HuH-7.5 (cell line): ENCODE measurements around the gene ATF6.

Source experiments
- DNase-seq: peaks from one replicate; pipeline ENCODE4 v3.0.0; 2011; ENCODE audit warnings: low spot score

Gene ATF6

DNA sequence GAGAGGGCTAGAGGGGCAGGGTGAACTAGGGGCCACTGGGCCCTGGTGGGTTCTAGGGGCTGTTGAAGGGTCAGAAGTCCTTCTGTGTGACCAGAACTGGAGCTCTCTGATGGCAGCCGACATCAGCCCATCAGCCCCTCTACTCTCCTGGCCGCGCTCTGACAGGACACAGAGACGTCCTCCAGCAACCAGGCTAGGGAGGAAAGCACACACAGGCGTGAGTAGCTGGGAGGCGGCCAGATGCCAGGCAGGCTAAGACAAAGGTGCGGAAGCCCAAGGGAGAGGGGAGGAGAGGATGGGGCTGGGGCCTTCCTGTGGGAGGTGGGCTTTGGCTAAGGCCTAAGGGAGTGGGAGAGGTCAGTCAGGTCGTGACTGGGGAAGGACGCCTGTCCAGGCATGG, 206.7 kb downstream of the ATF6 start:
- DNase-seq: no peak

DNA sequence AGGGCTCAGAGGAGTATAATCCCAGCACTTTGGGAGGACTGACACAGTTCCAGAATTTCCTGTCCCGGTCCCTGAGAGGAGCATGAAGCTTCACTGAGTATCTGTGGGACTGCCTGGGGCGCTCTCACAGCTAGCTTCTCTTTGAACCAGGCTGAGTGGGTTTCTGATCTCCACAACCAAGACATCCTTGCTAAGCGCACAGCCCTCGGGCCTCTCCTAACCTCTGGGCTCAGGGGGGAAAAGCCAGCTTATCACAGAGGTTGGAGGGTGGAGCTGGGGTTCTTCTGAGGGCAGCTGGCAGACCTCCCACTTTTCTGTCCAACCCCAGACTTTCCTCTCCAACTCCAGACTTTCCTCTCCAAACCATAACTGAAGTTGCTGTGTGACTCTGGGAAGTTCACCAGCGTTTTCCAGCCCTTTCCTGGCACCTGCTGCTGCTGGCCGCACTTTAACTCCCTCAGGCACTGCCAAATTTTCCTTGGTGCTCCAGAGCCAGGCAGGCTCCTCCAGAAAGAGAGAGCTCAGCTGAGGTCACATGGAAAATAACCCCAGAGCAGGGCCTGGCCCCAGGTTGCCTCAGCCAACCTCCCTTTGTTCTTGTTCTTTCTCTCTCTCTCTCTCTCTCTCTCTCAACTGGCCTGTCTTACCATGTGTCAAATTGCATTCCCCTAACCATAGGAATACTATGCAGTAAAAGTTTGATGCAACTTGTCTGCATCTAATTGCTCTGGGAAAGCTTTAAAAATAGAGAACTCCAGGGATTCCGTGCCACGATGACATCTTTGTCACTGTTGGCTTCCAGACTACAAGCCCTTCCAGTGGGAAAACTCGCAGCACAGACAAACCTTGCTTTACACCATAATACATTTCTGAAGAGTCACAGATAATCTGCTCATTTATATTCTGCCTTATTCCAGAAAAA, 208.1 kb downstream of the ATF6 start:
- no peak for DNase-seq

DNA sequence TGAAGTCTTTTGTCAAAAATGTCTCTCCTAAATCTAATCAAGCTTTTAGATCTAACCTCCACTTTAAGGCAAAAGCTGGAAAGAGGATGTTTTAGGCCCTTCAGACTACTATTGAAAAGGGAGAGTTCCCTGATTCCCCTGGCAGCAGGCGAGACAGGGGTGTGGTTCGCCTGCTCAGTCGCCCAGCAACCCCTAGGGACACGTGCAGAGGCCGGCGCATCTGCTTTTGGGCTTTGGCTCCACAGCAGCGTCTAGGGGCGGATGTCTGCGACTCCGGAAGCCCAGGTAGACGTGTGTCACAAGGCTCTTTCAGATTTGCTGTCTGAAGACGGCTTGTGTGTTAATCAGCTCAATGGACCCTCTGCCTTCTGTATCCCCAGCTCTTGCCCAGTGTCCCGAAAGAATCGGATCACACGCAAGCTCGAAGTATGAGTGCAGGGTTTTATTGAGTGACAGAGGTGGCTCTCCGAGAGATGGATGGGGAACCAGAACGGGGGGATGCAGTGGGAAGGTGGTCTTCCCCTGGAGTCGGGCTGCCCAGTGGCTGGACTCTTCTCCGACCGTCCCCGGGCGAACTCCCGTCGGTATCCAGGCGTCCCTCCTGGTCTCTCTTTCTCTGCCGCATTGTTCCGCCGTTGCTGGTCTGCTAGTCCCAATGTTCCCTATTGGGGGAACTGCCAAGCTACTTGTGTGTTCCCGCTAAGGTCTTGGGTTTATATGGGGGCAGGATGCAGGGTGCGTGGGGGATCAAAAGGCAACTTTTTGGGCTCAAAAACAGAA, 212.1 kb downstream of the ATF6 start:
- DNase-seq: no peak

- no peak for DNase-seq
Observed at GRCh38 chr1:161981126-161981525, 215.0 kb downstream of the ATF6 start.

DNA sequence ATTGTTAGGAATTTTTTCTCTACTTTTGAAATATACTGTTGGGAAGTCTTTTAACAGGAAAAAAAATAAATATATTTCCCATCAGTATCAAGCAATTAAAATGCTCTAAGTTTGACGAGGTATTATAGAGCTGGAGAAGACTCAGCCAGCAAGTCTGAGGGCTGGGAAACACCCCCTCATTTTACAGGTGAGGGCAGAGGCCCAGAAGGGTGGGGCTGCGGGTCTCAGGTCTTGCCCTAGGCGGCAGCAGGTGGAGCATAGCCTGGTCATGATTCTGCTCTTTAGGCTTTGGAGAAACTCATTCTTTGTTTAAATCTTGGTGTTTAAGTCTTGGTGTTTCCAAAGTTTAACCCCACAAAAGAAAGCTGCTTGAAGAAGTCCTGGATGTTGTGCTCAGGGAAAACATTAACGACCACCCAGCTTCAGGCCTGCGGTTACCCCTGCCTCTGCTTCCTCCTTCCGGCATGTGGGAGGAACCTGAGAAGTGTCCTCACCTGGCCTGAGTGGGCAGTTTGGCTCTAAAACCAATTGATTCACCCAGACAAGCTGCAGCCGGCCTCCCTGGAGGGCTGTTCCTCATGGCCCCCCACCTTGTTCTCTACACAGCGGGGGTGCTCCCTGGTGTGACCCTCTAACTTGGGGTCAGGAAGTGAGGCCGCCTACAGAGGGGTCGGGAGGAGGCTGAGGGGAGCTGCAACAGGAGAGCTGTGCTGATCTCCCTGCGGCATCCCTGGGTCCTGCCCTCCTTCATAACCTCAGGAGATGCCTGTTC, 215.8 kb downstream of the ATF6 start:
- no peak for DNase-seq

DNA sequence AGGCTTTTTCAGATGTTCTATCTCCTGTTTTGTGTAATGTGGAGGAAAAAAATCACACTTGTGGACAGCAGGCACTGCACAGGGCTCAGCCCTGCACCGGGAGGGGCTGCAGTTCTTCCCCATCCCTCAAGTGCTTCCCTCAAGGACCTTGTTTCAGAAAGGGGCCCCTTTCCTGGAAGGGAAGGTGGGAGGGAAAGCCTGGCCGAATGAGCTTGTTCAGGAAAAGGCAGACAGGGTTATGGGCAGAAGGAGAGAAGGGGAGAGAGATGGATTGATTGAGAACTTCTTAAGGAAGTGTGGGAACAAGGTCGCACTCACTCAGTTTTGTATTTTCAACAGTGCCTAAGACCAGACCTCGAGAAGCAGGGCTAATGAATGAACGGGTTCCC, 216.4 kb downstream of the ATF6 start:
- no peak for DNase-seq

- DNase-seq: no peak
Observed at GRCh38 chr1:161982917-161983316, 216.8 kb downstream of the ATF6 start.

DNA sequence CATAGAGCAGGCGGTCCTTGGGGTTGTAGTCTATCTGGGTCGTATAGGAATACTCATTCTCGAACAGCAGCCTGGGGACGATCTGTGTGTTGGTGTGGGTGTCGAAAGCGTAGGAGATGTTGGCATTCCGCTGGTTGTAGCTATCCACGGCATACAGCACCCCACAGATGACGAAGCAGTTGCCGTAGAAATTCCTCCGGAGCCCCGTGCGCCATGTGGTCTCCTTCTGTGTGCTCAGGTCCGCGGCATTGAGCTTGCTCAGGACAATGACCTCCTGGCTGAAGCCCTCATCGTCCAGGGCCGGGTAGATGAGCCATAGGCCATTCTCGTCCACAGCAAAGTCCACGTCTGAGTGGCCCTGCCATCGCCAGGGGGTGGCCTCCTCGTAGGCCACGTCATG, 217.6 kb downstream of the ATF6 start:
- DNase-seq: no peak

- no peak for DNase-seq
Observed at GRCh38 chr1:161985301-161985822, 219.2 kb downstream of the ATF6 start.

DNA sequence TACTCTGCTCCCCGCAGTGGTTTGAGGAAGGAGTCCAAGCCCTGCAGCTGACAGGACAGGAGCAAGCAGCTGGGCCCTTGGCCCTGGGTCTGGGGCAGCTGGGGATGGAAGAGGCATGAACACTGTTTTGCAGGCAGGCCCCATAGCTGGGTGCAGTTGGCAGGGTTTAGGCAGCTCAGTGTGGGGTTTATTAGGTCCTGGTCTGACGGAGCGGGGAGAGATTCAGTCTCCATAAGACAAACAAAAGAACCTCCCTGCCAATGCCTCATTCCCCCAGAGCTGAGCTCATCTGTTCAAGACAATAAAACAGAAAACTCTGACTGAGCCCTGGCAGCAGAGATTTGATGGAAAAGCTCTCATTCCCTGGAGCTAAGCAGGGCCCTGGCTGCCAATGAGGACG, 220.2 kb downstream of the ATF6 start:
- DNase-seq: no peak

DNA sequence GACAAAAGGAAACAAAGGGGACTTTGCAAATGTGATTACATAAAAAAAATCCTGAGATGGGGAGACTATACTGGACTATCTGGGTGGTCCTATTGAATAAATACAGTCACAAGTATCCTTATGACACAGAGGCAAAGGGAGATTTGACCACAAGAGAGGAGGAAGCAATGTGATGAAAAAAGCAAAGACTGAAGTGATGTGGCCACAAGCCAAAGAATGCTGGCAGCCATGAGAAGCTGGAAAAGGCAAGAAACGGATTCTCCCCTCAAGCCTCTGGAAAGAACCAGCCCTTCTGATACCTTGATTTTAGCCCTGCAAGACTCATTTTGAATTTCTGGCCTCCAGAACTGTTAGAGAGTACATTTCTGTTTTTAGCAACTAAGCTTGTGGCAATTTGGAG, 221.2 kb downstream of the ATF6 start:
- DNase-seq: no peak

- DNase-seq: no peak
Observed at GRCh38 chr1:161987872-161988271, 221.8 kb downstream of the ATF6 start.

DNA sequence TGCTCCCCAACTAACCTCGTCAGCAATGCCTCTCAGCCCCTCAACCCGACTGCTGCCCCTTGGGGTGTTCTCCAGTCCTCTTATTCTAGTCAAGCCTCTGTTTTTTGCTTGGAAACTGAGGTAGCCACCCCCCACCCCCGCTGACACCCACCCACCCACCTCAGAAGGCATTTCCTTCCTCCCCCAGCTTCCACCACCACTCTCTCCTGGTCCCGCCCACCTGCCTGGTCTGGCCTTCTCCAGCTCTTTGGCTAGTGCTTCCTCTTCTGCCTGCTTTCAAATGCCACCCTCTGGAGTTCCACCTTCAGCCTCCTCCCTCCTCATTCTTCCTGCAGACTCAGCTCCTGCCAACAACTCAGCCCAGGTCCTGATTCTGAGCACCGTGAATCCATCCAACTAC, 222.3 kb downstream of the ATF6 start:
- DNase-seq: no peak

DNA sequence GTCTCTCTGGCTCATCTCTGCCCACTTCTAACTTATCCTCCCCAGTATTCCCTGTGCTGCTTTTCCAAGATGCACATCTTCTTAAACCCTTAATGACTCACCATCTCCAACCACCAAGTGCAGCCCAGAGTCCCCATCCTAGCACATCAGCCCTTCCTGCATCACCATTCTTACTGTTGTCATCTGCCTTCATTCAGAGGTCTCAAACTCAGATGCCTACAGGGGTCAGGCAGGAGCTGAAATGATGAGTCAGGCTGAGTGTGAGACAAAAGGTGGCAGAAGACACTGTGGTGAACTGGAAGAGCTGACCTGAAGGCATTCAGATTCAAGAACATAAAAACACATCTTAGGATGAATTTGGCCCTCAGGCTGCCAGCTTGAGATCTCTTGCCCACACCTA, 223.0 kb downstream of the ATF6 start:
- no peak for DNase-seq

- DNase-seq: no peak
Observed at GRCh38 chr1:161989786-161990185, 223.7 kb downstream of the ATF6 start.

GRCh38 chr1:161993576-161993975, 227.5 kb downstream of the ATF6 start:
- DNase-seq: no peak

- DNase-seq: no peak
Observed at GRCh38 chr1:161994175-161994668, 228.1 kb downstream of the ATF6 start.

DNA sequence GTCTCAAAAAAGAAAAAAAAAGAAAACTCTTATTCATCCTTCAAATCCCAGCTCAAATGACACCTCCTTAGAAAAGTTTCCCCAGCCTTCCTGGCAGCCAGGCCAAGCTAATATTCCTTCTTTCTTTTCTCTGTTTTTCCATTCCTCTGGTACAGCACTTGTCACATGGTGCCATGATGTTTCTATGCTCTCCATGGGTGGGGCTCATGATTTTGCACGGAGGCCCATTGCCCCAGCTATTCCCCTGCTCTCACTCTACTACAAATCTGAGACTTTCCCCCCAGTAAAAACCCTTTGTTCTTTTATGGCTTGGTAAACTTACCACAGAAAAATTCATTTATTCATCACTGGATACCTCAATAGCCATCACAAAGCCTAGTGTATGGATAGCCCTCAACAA, 231.0 kb downstream of the ATF6 start:
- DNase-seq: no peak

DNA sequence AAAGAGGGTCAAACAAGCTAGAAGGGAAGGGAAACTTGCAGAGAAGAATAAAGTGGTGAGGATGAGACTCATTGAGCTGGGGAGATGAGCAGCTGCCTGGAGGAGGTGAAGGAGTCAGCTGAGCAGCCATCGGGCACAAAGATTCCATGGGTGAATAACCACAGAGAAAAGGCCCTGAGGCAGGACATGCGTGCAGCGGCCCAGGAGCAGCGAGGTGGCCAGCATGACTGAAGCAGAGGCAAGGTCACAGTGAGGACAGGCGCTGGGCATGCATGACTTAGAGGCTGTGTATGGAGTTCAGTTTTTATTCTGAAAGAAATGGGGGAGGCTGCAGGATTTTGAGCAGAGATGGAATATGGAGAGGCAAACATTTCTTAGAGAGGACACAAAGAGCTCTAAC, 232.7 kb downstream of the ATF6 start:
- no peak for DNase-seq

GRCh38 chr1:161999301-162000052, 233.4 kb downstream of the ATF6 start:
- no peak for DNase-seq

DNA sequence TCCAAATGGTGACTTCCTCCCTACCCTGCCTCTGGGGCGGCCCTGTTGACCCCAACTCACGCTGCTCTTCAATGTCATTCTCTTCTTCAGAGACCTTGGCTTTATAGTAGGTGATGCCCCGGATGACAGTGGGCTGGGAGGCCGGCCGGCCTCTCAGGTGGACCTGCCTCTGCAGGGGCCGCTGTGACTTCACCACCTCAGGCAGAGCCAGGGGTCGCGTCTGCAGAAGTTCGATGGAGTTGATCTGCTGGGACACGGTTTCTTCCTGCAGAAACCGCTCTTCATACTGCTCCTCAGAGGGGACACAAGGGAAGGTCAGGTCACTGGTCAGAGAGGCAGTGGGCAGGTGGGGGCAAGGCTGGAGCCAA, 233.9 kb downstream of the ATF6 start:
- no peak for DNase-seq
